Ammon's horn (tissue), 1 donor: Measurements from ENCODE around the gene GINS2.

ENCODE experiments used
- DNase-seq: peaks from one replicate; pipeline ENCODE4 v3.0.0-alpha.2; 2016; ENCODE audit warnings: low spot score

GINS2 gene

DNA sequence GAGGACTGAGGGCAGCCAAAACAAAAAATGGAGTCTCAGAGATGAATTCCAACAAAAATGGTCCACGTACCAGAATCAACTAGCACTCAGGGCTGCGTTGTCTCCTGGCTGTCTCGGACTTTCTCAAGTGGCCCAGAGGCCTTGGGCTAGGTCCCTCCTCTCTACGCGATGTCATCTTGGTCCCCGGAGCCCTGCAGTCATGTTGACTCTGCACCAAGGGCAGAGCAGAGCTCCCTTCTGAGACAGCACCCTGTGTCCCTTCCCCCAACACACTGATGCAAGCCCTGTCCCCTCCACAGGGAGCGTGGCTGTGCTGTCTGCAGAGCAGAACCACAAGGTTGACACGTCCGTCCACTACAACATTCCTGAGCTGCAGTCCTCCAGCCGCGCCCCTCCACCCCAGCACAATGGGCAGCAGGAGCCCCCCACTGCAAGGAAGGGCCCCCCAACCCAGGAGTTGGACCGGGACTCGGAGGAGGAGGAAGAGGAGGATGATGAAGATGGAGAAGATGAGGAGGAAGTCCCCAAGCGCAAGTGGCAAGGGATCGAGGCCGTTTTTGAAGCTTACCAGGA, 20.8 kb downstream of the GINS2 start:
- DNase-seq, result no peak

DNA sequence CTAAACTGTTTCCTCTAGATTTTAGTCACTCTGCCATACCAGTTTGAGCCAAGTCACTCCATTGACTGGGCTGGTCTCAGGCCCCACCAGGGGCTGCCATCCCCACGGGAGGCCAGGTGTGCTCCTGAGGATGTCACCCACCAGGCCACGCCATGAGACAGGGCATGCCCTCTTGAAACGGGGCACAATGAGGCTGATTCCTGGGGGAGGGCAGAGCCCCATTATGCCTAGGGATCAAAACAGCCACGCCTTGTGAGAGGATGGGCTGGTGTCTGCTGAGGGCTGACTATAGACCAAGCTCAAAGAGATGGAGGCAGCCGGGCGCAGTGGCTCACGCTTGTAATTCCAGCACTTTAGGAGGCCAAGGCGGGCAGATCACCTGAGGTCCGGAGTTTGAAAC, 21.5 kb downstream of the GINS2 start:
- no peak for DNase-seq

DNA sequence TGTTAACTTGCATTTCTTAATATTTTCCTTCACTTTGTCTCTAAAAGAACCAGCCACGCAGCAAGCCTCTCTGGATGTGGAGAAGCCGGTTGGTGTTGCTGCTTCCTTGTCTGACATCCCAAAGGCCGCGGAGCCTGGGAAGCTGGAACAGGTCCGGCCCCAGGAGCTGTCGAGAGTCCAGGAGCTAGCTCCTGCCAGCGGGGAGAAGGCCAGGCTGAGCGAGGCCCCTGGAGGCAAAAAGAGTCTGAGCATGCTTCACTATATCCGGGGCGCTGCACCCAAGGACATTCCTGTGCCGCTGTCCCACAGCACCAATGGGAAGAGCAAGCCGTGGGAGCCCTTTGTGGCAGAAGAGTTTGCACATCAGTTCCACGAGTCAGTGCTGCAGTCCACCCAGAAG, 22.8 kb downstream of the GINS2 start:
- no peak for DNase-seq

GRCh38 chr16:85665373-85665740, 23.4 kb downstream of the GINS2 start:
- no peak for DNase-seq

DNA sequence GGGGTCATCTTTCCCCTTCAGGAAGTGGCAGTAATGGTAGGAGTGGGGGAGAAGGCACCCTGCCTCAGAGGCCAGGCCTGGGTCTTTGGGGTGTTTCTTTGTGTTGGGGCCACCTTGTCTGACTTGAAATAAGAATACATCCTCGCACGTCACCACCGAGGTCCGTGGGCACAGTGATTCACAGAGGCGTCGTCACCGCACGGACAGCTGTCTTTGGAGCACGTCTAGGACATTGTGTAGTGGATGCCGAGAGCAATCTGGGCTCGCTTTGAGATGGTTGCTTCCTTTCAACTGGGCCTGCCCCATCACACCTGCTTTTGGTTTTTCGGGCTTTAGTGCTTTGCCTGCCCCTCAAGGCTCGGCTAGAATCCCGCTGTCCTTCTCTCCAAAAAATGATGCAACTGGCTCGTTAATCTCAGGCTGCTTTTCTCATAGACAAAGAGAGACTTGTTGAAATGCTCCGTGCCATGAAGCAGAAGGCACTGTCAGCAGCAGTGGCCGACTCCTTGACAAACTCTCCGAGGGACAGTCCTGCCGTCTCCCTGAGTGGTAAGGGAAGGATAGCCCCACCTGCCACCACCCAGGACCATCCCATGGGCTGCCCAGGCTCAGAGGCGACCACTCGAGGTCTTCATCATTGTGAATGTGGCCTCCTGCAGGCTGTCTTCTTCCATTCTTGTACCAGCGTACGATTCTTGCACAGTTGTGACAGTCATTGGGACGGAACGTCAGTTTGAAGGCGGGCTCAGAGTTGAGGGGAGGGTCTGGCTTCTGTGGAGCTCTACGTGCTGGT, 24.0 kb downstream of the GINS2 start:
- DNase-seq, result no peak

GRCh38 chr16:85663891-85664321, 24.8 kb downstream of the GINS2 start:
- DNase-seq, result no peak

- DNase-seq, result no peak
Observed at GRCh38 chr16:85662976-85663830, 25.6 kb downstream of the GINS2 start.

- DNase-seq, result no peak
Observed at GRCh38 chr16:85662482-85662812, 26.3 kb downstream of the GINS2 start.

GRCh38 chr16:85661740-85662481, 26.8 kb downstream of the GINS2 start:
- DNase-seq, result no peak

GRCh38 chr16:85660843-85661739, 27.7 kb downstream of the GINS2 start:
- no peak for DNase-seq

DNA sequence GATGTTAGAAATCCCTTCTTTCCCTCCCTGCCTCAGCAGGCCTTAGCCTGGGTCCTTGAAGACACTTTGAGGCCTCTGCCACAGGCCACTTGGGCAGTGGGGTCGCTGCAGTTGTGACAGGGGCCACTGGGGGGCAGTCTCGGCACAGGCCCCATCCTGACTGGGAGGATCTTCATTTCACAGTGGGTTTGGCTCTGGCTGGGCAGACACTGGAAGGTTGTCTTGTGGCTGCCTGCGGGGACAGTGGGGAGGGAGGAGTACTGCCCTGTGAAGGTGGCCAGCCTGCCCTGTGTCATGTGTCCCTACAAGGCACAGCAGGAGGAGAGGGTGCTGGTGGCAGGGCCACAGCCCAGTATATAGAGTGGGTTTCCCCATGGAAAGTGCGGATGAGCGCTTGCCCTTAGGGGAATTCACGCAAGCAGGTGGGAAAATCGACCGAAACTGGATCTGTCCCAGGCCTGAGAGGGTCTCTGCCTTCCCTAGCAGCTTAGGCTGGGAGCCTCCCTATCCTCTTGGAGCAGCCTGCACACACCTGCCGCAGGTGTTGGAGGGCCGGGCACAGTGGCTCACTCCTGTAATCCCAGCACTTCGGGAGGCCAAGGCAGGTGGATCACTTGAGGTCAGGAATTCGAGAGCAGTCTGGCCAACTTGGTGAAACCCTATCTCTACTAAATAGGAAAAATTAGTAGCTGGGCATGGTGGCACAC, 28.8 kb downstream of the GINS2 start:
- DNase-seq, result peak; percentile 78

GRCh38 chr16:85659336-85659735, 29.4 kb downstream of the GINS2 start:
- DNase-seq, result no peak

- DNase-seq, result no peak
Observed at GRCh38 chr16:85658504-85659326, 30.0 kb downstream of the GINS2 start.

DNA sequence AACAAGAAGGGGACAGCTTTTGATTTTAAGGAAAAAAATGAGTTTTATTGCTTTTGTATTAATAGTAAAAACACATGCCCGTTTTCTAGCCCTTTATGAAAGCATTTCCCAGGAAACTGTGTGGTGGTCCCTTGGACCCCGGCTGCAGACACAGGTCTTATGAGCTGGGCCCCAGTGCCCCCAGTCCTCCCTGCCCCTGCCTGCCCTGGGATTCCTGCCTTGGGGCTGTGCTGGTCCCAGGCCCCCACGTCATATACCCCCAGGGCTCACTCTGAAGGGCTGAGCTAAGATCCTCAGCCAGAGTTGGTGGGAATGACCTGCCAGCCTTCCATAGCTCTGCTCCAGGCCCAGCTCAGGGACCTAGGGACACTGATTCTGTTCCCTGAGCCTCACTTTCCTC, 30.8 kb downstream of the GINS2 start:
- no peak for DNase-seq

- DNase-seq, result no peak
Observed at GRCh38 chr16:85657267-85657650, 31.5 kb downstream of the GINS2 start.

- no peak for DNase-seq
Observed at GRCh38 chr16:85656351-85657266, 32.1 kb downstream of the GINS2 start.

DNA sequence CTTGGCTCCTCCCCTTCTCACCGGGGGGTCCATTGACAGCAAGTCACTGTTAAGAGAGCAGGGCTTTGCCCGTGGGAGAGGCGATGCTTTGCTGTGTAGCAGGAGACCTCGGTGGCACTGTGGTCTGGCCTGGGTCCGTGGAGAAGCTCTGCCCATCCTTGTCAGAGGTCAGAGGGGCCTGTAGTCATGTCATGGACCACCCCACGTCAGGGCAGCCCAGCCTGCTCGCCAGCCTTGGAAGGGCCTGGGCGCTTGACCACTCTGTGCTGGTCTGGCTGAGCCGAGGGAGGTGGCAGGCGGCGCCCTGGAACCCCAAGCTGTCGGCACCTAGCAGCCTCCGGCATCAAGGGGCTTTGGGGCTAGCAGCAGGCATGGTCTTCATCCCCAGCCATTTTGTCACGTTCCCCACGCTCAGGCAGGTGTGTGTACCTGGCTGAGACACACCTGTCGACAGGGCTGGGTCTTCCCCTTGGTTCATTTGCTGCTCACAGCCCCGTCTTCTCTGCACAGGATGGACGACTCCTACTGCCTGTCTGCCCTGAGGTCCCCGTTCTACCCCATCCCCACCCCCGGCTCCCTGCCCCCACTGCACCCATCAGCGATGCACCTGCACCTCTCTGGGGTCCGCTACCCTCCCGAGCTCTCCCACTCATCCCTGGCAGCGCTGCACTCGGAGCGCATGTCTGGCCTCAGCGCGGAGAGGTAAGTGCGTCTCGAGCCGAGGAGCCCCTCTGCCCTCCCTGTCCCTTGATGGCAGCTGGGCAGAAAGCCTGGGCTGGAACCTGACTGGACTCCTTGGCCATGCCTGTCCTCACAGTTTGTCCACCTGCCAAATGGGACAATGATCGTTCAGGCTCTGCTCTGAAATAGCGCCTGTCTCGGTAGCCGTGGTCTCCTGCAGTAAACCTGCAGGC, 33.3 kb downstream of the GINS2 start:
- no peak for DNase-seq
